ENCODE results near the gene SLC16A6.
"Not testable (repeated sequence)": the region's sequence is repeated elsewhere in the genome, so short reads cannot be mapped to it uniquely, and the experiment has no call there.

SLC16A6 gene

GRCh38 chr17:68289473-68289872 is 1.5 kb downstream of the SLC16A6 start:
- no peak for DNase-seq

DNA sequence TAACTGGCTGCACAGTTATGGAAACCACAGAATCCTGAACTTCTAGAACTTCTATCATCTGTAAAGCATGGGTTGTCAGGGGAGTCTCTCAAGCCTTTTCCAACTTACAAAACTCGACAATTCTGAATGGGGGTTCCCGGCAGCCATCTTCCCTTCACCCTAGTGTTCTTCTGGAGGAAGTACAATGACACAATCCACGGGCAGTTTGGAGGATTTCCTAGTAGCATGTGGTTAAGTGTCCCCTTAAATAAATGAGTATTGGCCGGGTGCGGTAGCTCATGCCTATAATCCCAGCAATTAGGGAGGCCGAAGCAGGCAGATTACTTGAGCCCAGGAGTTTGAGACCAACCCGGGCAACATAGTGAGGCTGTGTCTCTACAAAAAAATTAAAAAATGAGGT is 2.1 kb downstream of the SLC16A6 start:
- no peak for DNase-seq

DNA sequence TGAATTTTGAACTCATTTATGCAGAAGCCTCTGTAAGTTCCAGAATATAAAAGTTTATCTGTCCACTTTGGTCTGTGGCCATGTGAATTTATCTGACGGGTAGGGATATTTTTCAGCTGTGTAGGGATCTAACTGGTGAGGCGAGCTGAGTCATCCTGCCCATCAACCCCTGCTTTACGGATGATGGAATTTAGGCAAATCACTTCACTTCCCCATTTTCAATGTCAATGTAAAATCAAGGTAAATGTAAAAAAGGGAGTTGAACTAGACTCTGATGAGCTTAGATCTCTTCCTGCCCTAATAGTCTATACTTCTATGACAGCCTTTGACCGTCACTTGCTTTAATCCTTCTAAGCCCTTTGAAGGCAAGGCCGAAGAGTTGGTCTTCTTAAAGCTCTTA is 2.6 kb downstream of the SLC16A6 start:
- no peak for DNase-seq

DNA sequence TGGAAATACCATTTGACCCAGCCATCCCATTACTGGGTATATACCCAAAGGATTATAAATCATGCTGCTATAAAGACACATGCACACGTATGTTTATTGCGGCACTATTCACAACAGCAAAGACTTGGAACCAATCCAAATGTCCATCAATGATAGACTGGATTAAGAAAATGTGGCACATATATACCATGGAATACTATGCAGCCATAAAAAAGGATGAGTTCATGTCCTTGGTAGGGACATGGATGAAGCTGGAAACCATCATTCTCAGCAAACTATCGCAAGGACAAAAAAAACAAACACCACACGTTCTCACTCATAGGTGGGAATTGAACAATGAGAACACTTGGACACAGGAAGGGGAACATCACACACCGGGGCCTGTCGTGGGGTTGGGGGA is 9.0 kb downstream of the SLC16A6 start:
- not testable (repeated sequence) for DNase-seq

DNA sequence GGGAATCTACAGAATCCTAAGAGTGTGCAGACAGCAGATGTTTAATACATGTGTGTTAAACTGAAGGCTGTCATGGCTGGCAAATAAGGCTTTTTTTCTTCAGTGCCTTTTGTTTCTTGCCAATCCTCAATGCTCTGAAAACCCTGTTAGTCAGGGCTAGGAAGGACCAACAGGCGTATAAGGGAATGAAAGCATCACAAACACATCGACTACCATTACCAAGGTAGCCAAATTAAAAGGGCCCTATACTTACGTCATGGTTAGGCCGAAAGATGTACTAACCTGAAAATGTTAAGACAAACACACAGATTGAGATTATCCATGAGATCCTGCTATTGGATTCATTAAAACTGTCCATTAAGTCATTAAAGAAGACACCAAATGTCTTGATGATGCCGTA is 13.1 kb downstream of the SLC16A6 start:
- no peak for DNase-seq

DNA sequence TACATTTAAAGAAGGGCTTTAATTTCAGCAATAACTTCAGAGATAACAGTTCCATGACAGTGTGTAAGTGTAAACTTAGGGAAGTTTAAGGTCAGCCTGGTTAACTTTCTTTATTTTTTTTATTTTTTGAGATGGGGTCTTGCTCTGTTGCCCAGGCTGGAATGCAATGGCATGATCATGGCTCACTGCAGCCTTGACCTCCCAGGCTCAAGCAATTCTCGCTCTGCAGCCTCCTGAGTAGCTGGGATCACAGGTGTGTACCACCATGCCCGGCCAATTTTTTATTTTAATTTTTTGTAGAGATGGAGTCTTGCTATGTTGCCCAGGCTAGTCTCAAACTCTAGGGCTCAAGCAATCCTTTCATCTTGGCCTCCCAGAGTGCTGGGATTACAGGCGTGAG is 14.6 kb downstream of the SLC16A6 start:
- DNase-seq, result not testable (repeated sequence)

- no peak for DNase-seq
These were observed 17.2 kb downstream of the SLC16A6 start for GRCh38 chr17:68273722-68274121.

- DNase-seq, result not testable (repeated sequence)
These were observed 25.1 kb downstream of the SLC16A6 start for GRCh38 chr17:68265833-68266232.

DNA sequence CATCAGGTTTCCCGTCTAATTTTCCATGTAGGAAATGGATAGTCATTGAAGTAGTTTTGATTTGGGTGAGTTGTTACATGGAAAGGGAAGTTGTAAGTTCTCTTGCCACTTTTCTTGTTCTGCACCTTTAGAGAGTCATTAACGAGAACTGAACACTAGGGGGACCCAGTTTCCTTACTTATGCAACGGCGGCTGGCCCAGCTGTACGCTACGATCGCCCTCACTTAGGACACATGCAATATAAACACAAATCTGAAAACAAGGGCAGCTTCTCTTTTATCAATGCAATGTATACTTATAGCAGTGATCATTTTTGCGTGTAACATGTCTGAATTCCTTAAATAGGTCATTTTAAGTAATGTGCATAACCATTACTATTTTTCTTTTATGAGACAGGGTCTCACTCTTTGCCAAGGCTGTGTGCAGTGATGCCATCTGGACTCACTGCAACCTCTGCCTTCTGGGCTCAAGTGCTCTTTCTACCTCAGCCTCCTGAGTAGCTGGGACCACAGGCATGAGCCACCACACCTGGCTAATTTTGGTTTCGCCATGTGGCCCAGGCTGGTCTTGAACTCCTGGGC is 27.7 kb downstream of the SLC16A6 start:
- not testable (repeated sequence) for DNase-seq

GRCh38 chr17:68262467-68262866 is 28.5 kb downstream of the SLC16A6 start:
- DNase-seq, result not testable (repeated sequence)

- DNase-seq, result no peak
These were observed 30.7 kb downstream of the SLC16A6 start for GRCh38 chr17:68260051-68260762.

GRCh38 chr17:68259648-68259951 is 31.3 kb downstream of the SLC16A6 start:
- DNase-seq, result not testable (repeated sequence)

GRCh38 chr17:68258890-68259647 is 31.9 kb downstream of the SLC16A6 start:
- peak; percentile 10 for DNase-seq

- DNase-seq, result no peak
These were observed 33.0 kb downstream of the SLC16A6 start for GRCh38 chr17:68257934-68258333.

DNA sequence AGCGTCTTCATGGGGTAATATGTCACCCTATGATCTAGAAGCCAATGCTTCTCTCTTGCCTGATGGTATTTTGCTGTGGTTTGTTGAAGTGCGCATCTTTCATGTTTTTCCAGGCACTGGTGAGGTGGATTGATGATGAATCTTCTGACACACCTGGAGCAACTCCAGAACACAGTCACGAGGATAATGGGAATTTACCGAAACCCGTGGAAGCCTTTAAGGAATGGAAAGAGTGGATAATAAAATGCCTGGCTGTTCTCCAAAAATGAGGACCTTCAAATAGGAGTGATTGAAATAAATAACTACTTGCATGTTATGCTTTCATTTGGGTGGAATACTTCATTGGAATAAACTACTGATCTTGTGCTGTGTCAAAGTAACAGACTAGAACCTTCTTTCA is 34.2 kb downstream of the SLC16A6 start:
- DNase-seq, result not testable (repeated sequence)

DNA sequence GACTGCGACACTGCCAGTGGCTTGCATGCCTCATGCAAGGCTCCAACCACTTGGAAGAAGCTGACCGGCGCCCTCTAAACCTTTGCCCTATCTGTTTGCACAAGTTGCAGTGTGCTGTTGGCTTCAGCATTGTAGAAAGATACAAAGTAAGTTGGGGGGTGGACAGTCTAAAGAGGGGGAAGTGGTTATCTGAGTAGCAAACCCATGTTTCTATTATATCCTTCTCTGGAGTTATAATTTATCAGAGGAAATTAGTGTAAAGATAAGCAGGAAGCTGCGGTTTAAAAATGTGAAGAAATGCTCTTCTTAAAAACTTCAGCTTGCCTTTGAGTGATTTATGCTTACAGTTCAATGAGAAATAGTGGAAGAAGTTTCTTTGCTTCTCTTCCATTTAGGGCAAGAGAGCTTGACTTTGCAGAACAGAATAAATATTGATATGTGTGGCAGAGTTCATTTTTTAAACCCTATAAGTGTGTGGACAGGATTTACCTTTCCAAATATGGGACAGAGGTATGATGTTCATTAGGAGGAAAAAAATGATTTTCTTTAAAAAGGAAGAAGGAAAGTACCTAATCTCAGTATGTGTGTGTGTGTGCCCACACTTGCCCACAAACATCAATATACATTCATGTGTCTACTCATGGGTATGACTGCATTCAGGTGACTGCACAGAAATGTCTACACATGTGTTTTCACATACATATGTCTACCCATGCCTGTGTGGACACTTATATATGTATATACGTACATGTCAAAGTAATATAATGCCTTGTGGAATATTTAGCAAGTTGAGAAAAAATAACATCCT is 35.0 kb downstream of the SLC16A6 start:
- no peak for DNase-seq

GRCh38 chr17:68255151-68255550 is 35.8 kb downstream of the SLC16A6 start:
- DNase-seq, result no peak

DNA sequence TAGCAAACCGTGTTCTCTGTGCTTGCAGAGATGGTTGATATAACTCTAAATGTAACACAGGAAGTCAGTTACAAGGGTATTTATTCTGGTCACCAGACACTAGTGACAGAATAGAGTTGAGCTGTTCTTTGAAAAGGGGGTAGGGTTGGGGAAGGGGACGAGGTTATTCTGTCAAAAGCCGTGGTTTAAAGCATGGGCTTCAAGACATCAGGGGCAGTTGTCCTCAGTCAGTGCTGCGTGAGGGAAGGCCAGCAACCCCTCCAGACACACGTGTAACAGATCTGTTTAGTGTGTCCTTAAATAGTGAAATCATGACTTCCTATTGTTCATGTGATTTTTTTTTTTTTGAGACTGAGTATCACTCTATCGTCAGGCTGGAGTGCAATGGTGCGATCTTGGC is 37.5 kb downstream of the SLC16A6 start:
- not testable (repeated sequence) for DNase-seq

DNA sequence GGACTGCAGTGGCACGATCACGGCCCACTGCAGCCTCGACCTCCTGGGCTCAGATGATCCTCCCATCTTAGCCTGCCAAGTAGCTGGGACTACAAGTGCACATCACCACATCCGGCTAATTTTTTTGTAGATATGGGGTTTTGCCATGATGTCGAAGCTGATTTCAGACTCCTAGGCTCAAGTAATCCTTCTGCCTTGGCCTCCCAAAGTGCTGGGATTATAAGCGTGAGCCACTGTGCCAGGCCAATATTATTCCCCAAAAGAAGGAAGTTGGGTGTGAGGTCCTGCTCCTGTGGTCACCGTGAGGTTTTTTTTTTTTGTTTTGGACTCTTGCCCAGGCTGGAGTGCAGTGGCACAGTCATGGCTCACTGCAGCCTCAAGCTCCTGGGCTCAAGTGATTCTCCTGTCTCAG is 41.6 kb downstream of the SLC16A6 start:
- DNase-seq, result no peak

DNA sequence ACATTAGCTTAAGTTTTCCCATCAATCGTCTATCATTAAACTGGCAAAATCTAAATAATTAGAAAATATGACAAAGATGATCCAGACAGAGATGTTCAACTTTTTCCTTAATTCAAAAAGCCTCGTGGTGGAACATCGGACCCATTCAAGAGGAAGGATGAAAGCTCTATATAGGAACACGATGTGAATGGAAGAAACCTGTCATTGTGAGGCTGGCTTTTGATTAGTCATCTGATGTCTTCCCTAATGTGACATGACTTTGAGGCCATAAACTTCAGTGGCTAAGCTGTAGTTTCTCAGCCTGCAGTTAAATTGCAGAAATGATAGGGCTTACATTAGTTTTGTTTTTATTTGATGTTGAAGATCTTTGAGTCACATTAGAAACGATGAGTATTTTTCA is 42.0 kb downstream of the SLC16A6 start:
- DNase-seq, result no peak

DNA sequence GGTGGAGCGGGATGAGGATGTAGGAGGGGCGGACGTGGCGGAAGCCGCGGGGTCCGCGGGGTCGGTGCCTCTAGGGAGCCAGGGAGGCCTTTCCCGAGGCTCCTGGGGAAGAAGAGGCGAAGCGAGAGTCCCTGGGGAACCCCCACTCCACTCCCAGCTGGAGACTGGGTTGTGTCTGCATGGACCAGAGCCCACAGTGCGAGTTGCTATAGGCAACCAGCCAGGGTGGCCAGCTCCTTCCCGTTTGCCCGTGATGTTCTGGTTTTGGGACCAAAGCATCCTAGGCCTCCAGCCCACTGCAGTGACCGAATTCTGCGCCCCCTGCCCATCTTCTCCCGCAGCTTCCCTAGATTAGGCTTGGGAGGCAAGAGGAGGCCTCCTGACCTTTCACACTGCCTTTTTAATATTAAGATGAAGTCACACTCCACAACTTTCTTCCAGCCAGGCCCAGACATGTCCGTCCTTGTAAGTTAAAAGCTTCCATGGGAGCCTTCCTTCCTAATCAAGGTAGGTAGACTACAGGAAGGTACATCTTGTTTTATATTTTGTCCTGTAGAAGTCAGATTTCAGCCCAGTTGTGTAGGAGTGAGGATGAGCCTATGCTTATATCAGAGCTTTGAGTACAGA is 42.6 kb downstream of the SLC16A6 start:
- peak; percentile 71 for DNase-seq

GRCh38 chr17:68247445-68248198 is 43.3 kb downstream of the SLC16A6 start, which contains the start of gene AMZ2:
Gene AMZ2 (plus strand): TSS chr17:68248043. CDS start chr17:68250188, 2,145 bp downstream.
- DNase-seq, result peak; percentile 94

Measured in NCI-H1092 (cell line).